B cell (primary cell): ENCODE data around the gene C3orf22. TPM values are rescaled to one million over a fixed set of nuclear protein-coding genes. Genes with fewer than 3 reads are reported as not detected.

Source experiments
- ATAC-seq: fragments of 200-7000 bp; cut with Tn5 transposase; one replicate; pipeline ENCODE4 v1.10.0; 2021; ENCODE audit warnings: low read depth, mild to moderate bottlenecking, moderate number of reproducible peaks, moderate library complexity
- CTCF ChIA-PET: fragments of 350-600 bp; sonication (Branson Sonifier 250); formaldehyde crosslinking; loops from one replicate; lab custom pipeline; 2021; ENCODE audit warnings: antibody characterized with exemption, inconsistent platforms; lab: Charles Lee
- POLR2A ChIA-PET: fragments of 350-600 bp; sonication (Branson Sonifier 250); formaldehyde crosslinking; loops from one replicate; lab custom pipeline; 2021; ENCODE audit warnings: antibody characterized with exemption; lab: Charles Lee
- DNase-seq: peaks from one replicate; pipeline ENCODE4 v3.0.0; 2013
- H2AFZ ChIP-seq: 2 replicates; pipeline ENCODE4 v1.6.1; 2012; ENCODE audit warnings: mild to moderate bottlenecking, low read depth, low read length; ENCODE audit not compliant: insufficient read depth, poor library complexity, severe bottlenecking
- H3K27ac ChIP-seq, 2 donors: 1 replicate in 1 of 2; 2 replicates in 1 of 2; pipeline ENCODE4 v1.5.1; 2012 to 2013; ENCODE audit warnings: low read length in 2 of 2, mild to moderate bottlenecking in 2 of 2, moderate library complexity in 1 of 2
- H3K27me3 ChIP-seq, 4 experiments: fragments of 200-600 bp in 1 of 4; sonication (generic) in 1 of 4; replicated peaks in 1 of 4; 1 replicate in 2 of 4; 2 replicates in 2 of 4; pipeline versions ENCODE4 v1.6.1 to v1.7.0; 2013 to 2016; ENCODE audit warnings: low read length in 3 of 4, mild to moderate bottlenecking in 2 of 4, mixed read lengths in 1 of 4, moderate library complexity in 1 of 4; ENCODE audit not compliant: insufficient read depth in 4 of 4, control insufficient read depth in 3 of 4; ENCODE audit errors: control extremely low read depth in 1 of 4
- H3K36me3 ChIP-seq, 2 experiments: replicated peaks in 1 of 2; 1 replicate in 1 of 2; 2 replicates in 1 of 2; pipeline versions ENCODE4 v1.6.1 to v1.7.1; 2013; ENCODE audit warnings: low read length in 1 of 2; ENCODE audit not compliant: insufficient read depth in 2 of 2, control insufficient read depth in 1 of 2; ENCODE audit errors: control extremely low read depth in 1 of 2, extremely low read depth in 1 of 2
- H3K4me1 ChIP-seq, 2 donors: fragments of 200-600 bp in 1 of 2; sonication (generic) in 1 of 2; 1 replicate in 1 of 2; 2 replicates in 1 of 2; pipeline versions ENCODE4 v1.5.1 to v1.6.1; 2013 to 2017; ENCODE audit warnings: low read length in 2 of 2; ENCODE audit not compliant: control insufficient read depth in 2 of 2, insufficient read depth in 2 of 2
- H3K4me2 ChIP-seq: replicated peaks from 2 replicates; pipeline ENCODE3; 2012; ENCODE audit warnings: mild to moderate bottlenecking, low read depth, low read length; ENCODE audit not compliant: poor library complexity, severe bottlenecking
- H3K4me3 ChIP-seq, 5 experiments: fragments of 200-600 bp in 1 of 5; sonication (generic) in 1 of 5; 1 replicate in 3 of 5; 2 replicates in 2 of 5; pipeline versions ENCODE4 v1.5.1 to v1.7.0; 2011 to 2016; ENCODE audit warnings: low read length in 4 of 5, mild to moderate bottlenecking in 4 of 5, low read depth in 2 of 5, control low read depth in 1 of 5, moderate library complexity in 1 of 5; ENCODE audit not compliant: insufficient read depth in 1 of 5; ENCODE audit errors: control extremely low read depth in 1 of 5, extremely low read depth in 1 of 5
- H3K79me2 ChIP-seq: fragments of 200-600 bp; sonication (generic); one replicate; pipeline ENCODE4 v1.6.0; 2016; ENCODE audit warnings: low read length; ENCODE audit not compliant: control insufficient read depth, insufficient read depth
- H3K9ac ChIP-seq: fragments of 200-600 bp; sonication (generic); 2 replicates; pipeline ENCODE4 v1.6.1; 2017; ENCODE audit warnings: mild to moderate bottlenecking, low read length, moderate library complexity
- H3K9me3 ChIP-seq, 3 donors: one replicate each; pipeline versions ENCODE4 v1.6.1 to v1.7.1; 2013; ENCODE audit warnings: low read length in 2 of 3; ENCODE audit not compliant: control insufficient read depth in 2 of 3, insufficient read depth in 1 of 3; ENCODE audit errors: control extremely low read depth in 1 of 3
- H4K20me1 ChIP-seq: 2 replicates; pipeline ENCODE4 v1.6.0; 2012; ENCODE audit warnings: mild to moderate bottlenecking, low read length; ENCODE audit not compliant: insufficient read depth, control insufficient read depth, poor library complexity, severe bottlenecking
- H3K27ac Mint-ChIP-seq: one replicate; pipeline ENCODE4 v1.8.0; 2021; ENCODE audit warnings: mixed read lengths
- H3K27me3 Mint-ChIP-seq: one replicate; pipeline ENCODE4 v1.8.0; 2021; ENCODE audit warnings: mixed read lengths
- H3K4me1 Mint-ChIP-seq: one replicate; pipeline ENCODE4 v1.8.0; 2021; ENCODE audit warnings: mixed read lengths
- H3K4me3 Mint-ChIP-seq: one replicate; pipeline ENCODE4 v1.8.0; 2021; ENCODE audit warnings: mixed read lengths
- H3K9me3 Mint-ChIP-seq: one replicate; pipeline ENCODE4 v1.8.0; 2022; ENCODE audit warnings: mixed read lengths; ENCODE audit not compliant: insufficient read depth
- CTCF ChIP-seq: fragments of 200-600 bp; IDR thresholded peaks from one replicate; pipeline ENCODE4 v1.8.0; 2022; ENCODE audit warnings: antibody characterized with exemption, mild to moderate bottlenecking
- EZH2 ChIP-seq: IDR thresholded peaks from 2 replicates; pipeline ENCODE4 v1.6.1; 2012; ENCODE audit warnings: borderline replicate concordance, low read depth, mild to moderate bottlenecking, moderate library complexity, low read length; ENCODE audit not compliant: insufficient read depth, poor library complexity, severe bottlenecking
- WGBS: methylation state at CpG from one replicate; pipeline ENCODE4 v1.1.5; 2013; ENCODE audit warnings: missing lambda C conversion rate; ENCODE audit not compliant: insufficient coverage; 5-methylcytosine and 5-hydroxymethylcytosine counted together
- intact Hi-C: fragments of 100-400 bp; cut with micrococcal nuclease; formaldehyde crosslinking; loops from one replicate; pipeline ENCODE4 v1.10.0; 2022
- polyA plus RNA-seq: library from polyadenylated mRNA; depleted of rRNA; stranded (reverse); fragments of >200 nt; gene quantifications from 2 replicates; pipeline ENCODE4 v1.2.3, GENCODE V29; 2012
- total RNA-seq, 2 donors: library from RNA; stranded (reverse); fragments of 120-200 nt in 1 of 2; gene quantifications; 1 replicate in 1 of 2; 2 replicates in 1 of 2; pipeline versions ENCODE4 v1.2.3 to v1.2.4, GENCODE V29; 2013 to 2022

Gene C3orf22
- total and polyA plus RNA-seq, 2 donors (not counting 1 experiment from before 2014, with no cell fraction given): not detected

GRCh38 chr3:126518779-126519177, 40.0 kb downstream of the C3orf22 start:
- Histone ChIP-seq H3K4me2 (no peak overlapping the region), H3K9ac (no peak overlapping the region), H3K27me3 (peaks cover 0 to 18% (median 6%) of the 10 kb centered on the region in 4 experiments), H3K27ac (no peak overlapping the region), H4K20me1 (no peaks in the 10 kb centered on the region), H2AFZ (no peak overlapping the region), H3K4me1 (peaks cover 0 to 1% of the 10 kb centered on the region in 2 donors), H3K9me3 (no peaks in the 10 kb centered on the region), H3K4me3 (no peak overlapping the region), H3K36me3 (no peaks in the 10 kb centered on the region), H3K79me2 (no peaks in the 10 kb centered on the region)
- TF ChIP-seq EZH2 (no peak), CTCF (no peak)
- WGBS: 81% methylated on average over 3 of the region's 4 CpGs
- no peaks in the 10 kb centered on the region for H3K9me3 Mint-ChIP-seq
- H3K27me3 Mint-ChIP-seq: peaks cover 17% of the 10 kb centered on the region
- H3K4me1 Mint-ChIP-seq: no peaks in the 10 kb centered on the region
- ChIA-PET POLR2A (no interaction called here), CTCF (interaction anchor here (5.9 kb wide), 1 partner anchor 1028 kb away, joined by 92 read pairs; no protein-coding TSS in a partner anchor)
- ATAC-seq (no peak), DNase-seq (no peak)
- no peak overlapping the region for H3K27ac Mint-ChIP-seq
- no peak overlapping the region for H3K4me3 Mint-ChIP-seq
- intact Hi-C loops: no loop called here

GRCh38 chr3:126517986-126518778, 40.5 kb downstream of the C3orf22 start:
- ATAC-seq (no peak), DNase-seq (no peak)
- H3K4me1 Mint-ChIP-seq: no peaks in the 10 kb centered on the region
- H3K4me2 ChIP-seq: no peak overlapping the region
- H3K27me3 Mint-ChIP-seq: peaks cover 11% of the 10 kb centered on the region
- TF ChIP-seq CTCF (no peak), EZH2 (no peak)
- CTCF ChIA-PET: interaction anchor here (0.6 to 5.9 kb wide), 2 partner anchors 971 to 1028 kb away, joined by 4 to 92 read pairs; no protein-coding TSS in a partner anchor
- WGBS: 81% methylated on average over 14 of the region's 15 CpGs
- no peak overlapping the region for H3K27ac Mint-ChIP-seq
- POLR2A ChIA-PET: no interaction called here
- no peaks in the 10 kb centered on the region for H3K9me3 Mint-ChIP-seq
- intact Hi-C loops: no loop called here
- no peaks in the 10 kb centered on the region for H3K36me3 ChIP-seq
- no peak overlapping the region for H3K9ac ChIP-seq
- H3K4me1 ChIP-seq: no peaks in the 10 kb centered on the region
- H3K79me2 ChIP-seq: no peaks in the 10 kb centered on the region
- H4K20me1 ChIP-seq: no peaks in the 10 kb centered on the region
- H3K4me3 ChIP-seq: no peak overlapping the region
- H3K9me3 ChIP-seq: no peaks in the 10 kb centered on the region
- H3K4me3 Mint-ChIP-seq: no peak overlapping the region
- H3K27me3 ChIP-seq: peaks cover 0 to 12% (median 3%) of the 10 kb centered on the region in 4 experiments
- no peak overlapping the region for H2AFZ ChIP-seq
- no peak overlapping the region for H3K27ac ChIP-seq
